ENCODE data around the gene OGFOD1.

The OGFOD1 gene

DNA sequence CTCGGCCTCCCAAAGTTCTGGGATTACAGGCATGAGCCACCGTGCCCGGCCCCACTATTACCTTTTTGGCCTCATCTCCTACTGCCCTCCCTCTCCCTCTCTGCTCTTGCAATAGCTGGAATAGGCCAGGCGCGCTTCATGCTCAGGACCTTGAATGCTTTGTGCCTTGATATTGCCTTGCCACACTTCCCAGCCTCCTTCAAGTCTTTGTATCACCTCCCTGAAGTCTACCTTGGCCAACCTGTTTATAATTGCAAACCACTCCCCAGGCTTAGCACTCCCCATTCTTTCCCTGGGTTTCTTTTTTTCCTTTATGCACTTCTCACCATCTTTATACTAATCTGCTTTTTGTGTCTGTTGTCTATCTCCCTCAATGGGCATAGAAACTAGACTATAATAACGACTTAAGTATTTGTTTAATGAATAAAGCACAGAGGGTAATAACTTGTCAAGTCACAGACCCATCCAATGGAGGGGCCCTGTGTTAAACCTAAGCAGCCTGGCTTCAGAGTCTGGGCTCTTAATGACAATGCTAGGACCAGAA is 6.6 kb downstream of the OGFOD1 start:
- Mint-ChIP-seq H3K4me3 (no peak overlapping the region), H3K27ac (no peak overlapping the region), H3K36me3 (ENCODE audit: low read depth) (peaks cover 61% of the 10 kb centered on the region), H3K4me1 (peaks cover 10% of the 10 kb centered on the region), H3K9me3 (no peaks in the 10 kb centered on the region), H3K27me3 (no peaks in the 10 kb centered on the region)
- ATAC-seq, result no peak
- DNase-seq, result no peak

DNA sequence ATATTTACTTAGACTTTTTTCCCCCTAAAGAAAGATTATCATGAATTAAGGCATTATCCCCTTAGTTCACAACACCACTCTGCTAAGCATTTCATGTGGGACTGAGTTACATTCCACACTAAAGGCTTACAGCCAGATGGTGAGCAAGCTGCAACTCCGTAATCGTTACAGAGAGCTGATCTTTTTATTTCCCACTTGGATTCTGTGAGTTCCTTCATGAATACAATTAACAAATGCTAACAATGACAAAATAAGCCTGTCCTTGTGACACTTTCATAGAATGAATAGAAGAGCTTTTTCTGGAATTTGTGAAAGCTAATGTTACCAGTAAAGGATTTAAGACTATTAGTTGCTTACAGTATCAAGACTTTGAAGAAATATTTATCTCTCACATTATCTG is 8.7 kb downstream of the OGFOD1 start:
- no peaks in the 10 kb centered on the region for H3K9me3 Mint-ChIP-seq

DNA sequence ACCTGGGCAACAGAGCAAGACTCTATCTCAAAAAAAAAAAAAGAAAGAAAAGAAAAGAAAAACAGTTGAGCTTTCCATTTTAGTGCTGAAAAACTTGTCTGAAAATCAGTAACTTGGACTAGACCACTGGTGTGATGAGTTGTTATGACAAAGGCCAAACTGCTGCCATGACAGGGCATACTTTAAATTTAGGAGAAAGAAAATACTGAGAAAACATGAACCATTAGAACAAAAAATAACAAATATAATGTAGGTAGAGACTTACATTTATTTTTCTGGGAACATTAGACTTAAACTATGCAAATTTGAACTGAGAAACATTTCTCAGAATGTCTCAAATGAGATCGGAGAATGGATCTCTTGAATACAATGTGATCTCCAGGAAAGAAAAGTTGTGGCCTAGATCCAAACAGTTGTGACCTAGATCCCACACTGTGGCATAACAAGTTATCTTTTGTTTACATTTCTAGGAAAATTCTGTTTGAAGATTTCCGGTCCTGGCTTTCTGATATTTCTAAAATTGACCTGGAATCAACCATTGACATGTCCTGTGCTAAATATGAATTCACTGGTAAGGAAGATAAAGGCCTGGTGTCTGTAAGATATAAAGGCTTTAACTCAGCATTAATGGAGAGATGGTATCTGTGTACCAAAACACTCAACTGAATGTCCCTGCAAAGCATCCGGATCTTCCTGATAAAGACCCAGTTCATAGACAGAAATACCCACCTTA is 10.9 kb downstream of the OGFOD1 start:
- Mint-ChIP-seq H3K9me3 (no peaks in the 10 kb centered on the region), H3K4me3 (no peak overlapping the region), H3K36me3 (ENCODE audit: low read depth) (peaks cover 61% of the 10 kb centered on the region), H3K27me3 (no peaks in the 10 kb centered on the region), H3K27ac (no peak overlapping the region), H3K4me1 (no peaks in the 10 kb centered on the region)
- DNase-seq, result no peak
- ATAC-seq, result no peak

More for the DNA sequence above, 8.7 kb downstream of the OGFOD1 start:
- ATAC-seq (no peak), DNase-seq (no peak)
- Mint-ChIP-seq H3K4me1 (peaks cover 4% of the 10 kb centered on the region), H3K27me3 (no peaks in the 10 kb centered on the region), H3K36me3 (ENCODE audit: low read depth) (peaks cover 64% of the 10 kb centered on the region), H3K27ac (no peak overlapping the region), H3K4me3 (no peak overlapping the region)

DNA sequence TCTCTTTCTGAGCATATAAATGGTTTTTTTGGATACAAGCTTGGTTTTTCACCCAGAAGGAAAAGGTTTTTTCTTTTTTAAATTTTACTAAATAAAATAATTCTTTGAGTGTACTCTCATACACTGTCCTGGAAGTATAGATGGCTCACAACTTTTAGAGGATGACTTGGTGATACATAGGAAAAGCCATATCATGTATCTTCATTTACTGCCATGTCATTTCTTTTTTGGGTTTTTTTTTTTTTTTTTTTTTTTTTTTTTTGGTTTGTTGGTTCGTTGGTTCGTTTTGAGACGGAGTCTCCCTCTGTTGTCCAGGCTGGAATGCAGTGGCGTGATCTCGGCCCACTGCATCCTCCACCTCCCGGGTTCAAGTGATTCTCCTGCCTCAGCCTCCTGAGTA is 11.8 kb downstream of the OGFOD1 start:
- Mint-ChIP-seq H3K27ac (no peak overlapping the region), H3K27me3 (no peaks in the 10 kb centered on the region), H3K4me3 (no peak overlapping the region), H3K36me3 (ENCODE audit: low read depth) (peaks cover 64% of the 10 kb centered on the region), H3K4me1 (no peaks in the 10 kb centered on the region), H3K9me3 (no peaks in the 10 kb centered on the region)
- DNase-seq, result no peak
- no peak for ATAC-seq

DNA sequence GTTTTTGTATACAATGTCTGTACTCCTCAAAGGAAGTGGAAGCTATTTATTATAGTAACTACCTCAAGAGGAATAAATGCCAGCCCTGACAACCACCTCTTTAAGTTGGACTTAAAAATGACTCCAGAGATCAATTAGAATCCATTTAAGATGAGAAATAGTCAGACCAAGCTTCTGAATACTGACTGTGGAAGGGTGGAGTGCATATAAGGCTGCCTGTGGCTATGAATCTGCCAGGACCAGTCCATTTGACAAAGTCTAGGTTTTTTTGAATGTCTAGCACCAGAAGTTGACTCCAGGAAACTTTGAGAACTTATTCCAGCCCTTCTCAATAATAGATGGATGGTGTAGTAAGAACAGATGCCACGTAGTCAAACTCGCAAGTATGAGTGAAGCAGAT is 15.0 kb downstream of the OGFOD1 start:
- Mint-ChIP-seq H3K27me3 (no peaks in the 10 kb centered on the region), H3K4me3 (no peak overlapping the region), H3K9me3 (no peaks in the 10 kb centered on the region), H3K27ac (no peak overlapping the region), H3K36me3 (ENCODE audit: low read depth) (peaks cover 73% of the 10 kb centered on the region), H3K4me1 (no peaks in the 10 kb centered on the region)
- ATAC-seq, result no peak
- no peak for DNase-seq

DNA sequence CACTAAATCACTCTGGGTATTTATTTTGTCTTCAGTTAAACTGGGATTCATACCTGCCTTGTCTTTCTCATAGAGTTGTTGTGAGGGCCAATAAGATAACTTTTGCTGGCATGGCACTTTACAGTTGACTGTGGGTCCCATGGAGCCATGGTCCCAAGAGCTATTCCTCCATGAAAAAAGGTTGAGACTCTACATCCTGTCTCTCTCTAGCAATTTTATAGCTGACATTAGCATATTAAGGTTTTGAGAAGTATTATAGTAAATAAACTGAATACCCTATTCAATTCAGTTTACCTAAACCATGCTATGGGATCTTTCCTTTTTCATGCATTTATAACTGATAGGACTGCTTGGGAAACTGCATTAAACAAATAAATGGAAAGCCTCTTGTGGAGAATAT is 17.4 kb downstream of the OGFOD1 start:
- Mint-ChIP-seq H3K27me3 (no peaks in the 10 kb centered on the region), H3K27ac (no peak overlapping the region), H3K36me3 (ENCODE audit: low read depth) (peaks cover 69% of the 10 kb centered on the region), H3K4me1 (no peaks in the 10 kb centered on the region), H3K9me3 (no peaks in the 10 kb centered on the region), H3K4me3 (no peak overlapping the region)
- no peak for DNase-seq
- ATAC-seq, result no peak

DNA sequence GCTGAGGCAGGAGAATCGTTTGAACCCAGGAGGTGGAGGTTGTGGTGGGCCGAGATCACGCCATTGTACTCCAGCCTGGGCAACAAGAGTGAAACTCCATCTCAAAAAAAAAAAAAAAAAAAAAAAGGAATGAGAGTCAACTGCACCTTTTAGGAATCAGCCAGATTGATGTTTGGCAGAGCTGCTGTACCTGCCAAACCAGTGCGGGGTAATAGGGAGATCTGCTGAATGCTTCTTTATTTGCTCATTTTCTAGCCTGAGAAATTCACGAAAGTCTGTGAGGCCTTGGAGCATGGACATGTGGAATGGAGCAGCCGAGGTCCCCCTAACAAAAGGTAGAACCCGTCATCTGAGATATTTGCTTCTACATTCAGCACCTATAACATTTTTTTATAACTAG is 18.4 kb downstream of the OGFOD1 start:
- H3K27me3 Mint-ChIP-seq, result no peaks in the 10 kb centered on the region
- H3K9me3 Mint-ChIP-seq, result no peaks in the 10 kb centered on the region
- DNase-seq (no peak), ATAC-seq (no peak)
- H3K4me3 Mint-ChIP-seq, result no peak overlapping the region
- H3K27ac Mint-ChIP-seq, result no peak overlapping the region
- H3K36me3 Mint-ChIP-seq (ENCODE audit: low read depth), result peaks cover 62% of the 10 kb centered on the region
- H3K4me1 Mint-ChIP-seq, result no peaks in the 10 kb centered on the region

DNA sequence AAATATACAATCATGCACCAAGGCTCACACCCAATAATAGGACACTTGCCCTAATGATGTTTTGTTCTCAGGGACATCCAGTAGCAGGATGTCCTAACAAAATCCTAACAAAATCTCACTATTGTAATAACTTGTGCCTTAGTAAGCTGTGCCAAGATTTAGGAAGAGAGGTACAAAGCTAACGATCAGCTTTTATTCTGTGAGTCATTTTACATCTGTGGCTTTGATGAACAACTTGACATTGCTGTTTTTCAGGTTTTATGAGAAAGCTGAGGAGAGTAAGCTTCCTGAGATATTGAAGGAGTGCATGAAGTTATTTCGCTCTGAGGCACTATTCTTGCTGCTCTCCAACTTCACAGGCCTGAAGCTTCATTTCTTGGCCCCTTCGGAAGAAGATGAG is 18.9 kb downstream of the OGFOD1 start:
- Mint-ChIP-seq H3K9me3 (no peaks in the 10 kb centered on the region), H3K4me1 (no peaks in the 10 kb centered on the region), H3K4me3 (no peak overlapping the region), H3K36me3 (ENCODE audit: low read depth) (peaks cover 66% of the 10 kb centered on the region), H3K27ac (no peak overlapping the region), H3K27me3 (no peaks in the 10 kb centered on the region)
- ATAC-seq (no peak), DNase-seq (no peak)

DNA sequence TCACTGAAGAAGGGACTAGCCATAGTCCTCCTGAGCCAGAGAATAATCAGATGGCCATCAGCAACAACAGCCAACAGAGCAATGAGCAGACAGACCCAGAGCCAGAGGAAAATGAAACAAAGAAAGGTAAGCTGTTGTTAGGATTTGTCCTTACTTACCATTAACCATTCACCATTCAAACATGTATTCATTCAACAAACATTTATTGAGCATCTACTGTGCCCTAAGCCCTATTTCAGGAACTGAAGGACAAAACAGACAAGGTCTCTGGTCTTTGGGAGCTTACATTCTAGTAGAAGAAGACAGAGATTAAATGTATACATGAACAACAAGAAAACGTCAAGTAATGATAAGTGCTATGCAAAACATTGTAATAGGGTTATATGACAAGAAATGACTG is 19.3 kb downstream of the OGFOD1 start:
- Mint-ChIP-seq H3K27me3 (no peaks in the 10 kb centered on the region), H3K4me3 (no peak overlapping the region), H3K27ac (no peak overlapping the region), H3K9me3 (no peaks in the 10 kb centered on the region), H3K36me3 (ENCODE audit: low read depth) (peaks cover 66% of the 10 kb centered on the region), H3K4me1 (no peaks in the 10 kb centered on the region)
- no peak for ATAC-seq
- no peak for DNase-seq

DNA sequence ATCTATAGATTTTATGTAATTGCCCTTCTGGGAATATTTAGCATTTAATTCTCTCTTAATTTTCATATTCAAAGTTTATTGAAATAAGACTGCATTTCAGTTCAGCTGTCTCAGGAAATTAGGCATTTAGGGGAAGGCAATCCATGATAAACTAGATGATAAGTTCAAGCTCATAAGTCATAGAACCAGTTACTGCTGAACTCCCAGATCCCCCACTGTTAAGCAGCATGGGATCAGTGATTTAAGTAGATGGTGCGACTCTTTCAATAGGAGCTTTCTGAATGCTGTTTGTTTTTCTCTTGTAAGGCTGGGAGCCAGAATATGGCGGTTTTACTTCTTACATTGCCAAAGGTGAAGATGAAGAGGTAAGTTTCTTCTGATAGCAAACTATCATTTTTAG is 23.8 kb downstream of the OGFOD1 start:
- Mint-ChIP-seq H3K27ac (no peak overlapping the region), H3K27me3 (no peaks in the 10 kb centered on the region), H3K9me3 (no peaks in the 10 kb centered on the region), H3K4me1 (peaks cover 21% of the 10 kb centered on the region), H3K36me3 (ENCODE audit: low read depth) (peaks cover 63% of the 10 kb centered on the region), H3K4me3 (no peak overlapping the region)
- DNase-seq (no peak), ATAC-seq (no peak)

DNA sequence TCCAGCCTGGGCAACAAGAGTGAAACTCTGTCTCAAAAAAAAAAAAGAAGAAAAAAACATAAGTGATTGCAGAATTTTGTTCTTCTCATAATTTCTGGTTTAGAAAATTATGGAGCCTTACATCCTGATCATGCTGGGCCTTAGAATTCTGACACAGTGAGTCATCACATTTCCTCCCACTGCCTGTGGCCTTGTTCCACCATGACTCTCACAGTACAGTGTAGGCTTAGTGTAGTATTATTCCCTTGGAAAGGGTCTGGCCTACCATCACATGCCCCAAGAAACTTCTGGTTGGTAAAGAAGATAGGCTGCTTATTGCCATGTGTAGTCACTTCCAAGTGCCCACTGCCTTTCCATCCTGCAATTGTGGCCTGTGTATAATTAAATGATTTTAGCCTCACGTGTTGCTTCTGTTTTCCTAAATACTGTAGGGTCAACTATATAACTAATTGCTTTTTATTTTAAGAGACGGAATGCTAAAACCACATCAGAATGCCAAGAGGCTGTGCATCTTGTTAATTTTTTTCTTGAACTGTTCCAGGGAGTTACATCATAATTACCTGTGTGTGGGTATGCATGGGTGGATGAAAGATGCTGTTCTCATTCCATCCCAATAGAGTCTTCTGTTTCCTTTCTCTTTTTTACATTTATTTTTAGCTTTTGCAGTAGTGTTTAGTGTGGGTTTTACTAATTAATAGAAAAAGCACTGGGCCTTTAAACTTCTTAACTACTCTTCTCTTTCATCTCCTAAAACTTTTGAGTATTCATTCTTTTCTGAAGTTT is 25.9 kb downstream of the OGFOD1 start:
- DNase-seq (no peak), ATAC-seq (peak; percentile 88)
- peaks cover 44% of the 10 kb centered on the region for H3K36me3 Mint-ChIP-seq (ENCODE audit: low read depth)
- H3K27ac Mint-ChIP-seq, result peak overlapping the region; percentile 74
- H3K4me1 Mint-ChIP-seq, result peaks cover 23% of the 10 kb centered on the region
- no peaks in the 10 kb centered on the region for H3K27me3 Mint-ChIP-seq
- no peaks in the 10 kb centered on the region for H3K9me3 Mint-ChIP-seq
- no peak overlapping the region for H3K4me3 Mint-ChIP-seq

DNA sequence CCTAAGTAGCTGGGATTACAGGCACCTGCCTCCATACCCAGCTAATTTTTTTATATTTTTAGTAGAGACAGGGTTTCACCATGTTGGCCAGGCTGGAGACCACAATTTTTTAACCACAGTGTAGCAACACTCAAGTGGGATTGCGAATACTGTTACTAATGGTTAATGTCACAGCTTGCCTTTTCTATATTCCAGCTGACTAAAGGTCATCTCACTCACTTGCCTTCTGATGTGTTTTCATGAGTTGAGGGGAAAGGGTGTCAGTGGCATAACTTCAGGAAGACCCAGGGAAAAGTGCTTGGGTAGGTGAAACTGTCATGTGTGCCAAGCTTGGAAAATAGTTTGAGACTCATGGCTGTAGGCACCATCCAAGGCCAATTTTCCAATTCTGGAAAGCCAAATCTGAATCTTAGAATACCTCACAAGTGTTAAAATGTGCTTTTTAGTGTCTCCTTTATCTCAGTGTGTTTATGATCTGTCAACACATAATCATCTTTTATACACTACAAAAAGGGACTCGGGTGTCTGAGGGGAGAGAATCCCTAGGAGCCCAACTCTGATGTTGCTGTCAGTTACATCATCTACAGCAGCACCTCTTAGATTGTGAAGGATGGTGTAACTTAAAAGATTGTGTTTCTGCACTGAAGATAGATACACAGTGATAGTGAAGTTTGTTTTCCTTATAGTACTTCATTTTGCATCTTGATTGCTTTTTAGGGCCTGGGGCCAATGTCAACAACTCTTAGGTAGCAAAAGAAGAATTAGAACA is 27.1 kb downstream of the OGFOD1 start:
- Mint-ChIP-seq H3K9me3 (no peaks in the 10 kb centered on the region), H3K4me3 (no peak overlapping the region), H3K36me3 (ENCODE audit: low read depth) (peaks cover 41% of the 10 kb centered on the region), H3K27me3 (no peaks in the 10 kb centered on the region), H3K27ac (peak overlapping the region; percentile 60), H3K4me1 (peaks cover 23% of the 10 kb centered on the region)
- no peak for DNase-seq
- peak; percentile 60 for ATAC-seq

DNA sequence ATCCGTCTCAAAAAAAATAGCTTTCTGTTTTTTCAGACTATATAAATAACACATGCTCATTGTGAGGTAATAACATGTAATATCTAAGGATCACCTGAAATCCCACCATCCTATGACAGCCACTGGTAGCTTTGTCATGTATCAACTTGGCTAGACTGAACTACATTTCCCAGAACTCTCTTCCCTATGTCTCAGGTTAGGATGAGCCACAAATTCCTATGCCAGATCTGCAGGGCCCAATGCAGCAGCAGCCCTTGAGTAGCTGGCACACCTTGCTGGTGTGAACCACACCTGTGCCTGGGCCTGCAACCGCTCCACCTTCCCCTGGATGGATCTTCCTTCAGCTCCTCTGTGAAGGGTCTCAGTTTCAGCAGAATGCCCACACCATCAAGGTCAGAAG is 28.1 kb downstream of the OGFOD1 start:
- Mint-ChIP-seq H3K27me3 (no peaks in the 10 kb centered on the region), H3K27ac (peak overlapping the region; percentile 33), H3K4me3 (no peak overlapping the region), H3K9me3 (no peaks in the 10 kb centered on the region), H3K36me3 (ENCODE audit: low read depth) (peaks cover 42% of the 10 kb centered on the region), H3K4me1 (peaks cover 23% of the 10 kb centered on the region)
- DNase-seq (no peak), ATAC-seq (no peak)

DNA sequence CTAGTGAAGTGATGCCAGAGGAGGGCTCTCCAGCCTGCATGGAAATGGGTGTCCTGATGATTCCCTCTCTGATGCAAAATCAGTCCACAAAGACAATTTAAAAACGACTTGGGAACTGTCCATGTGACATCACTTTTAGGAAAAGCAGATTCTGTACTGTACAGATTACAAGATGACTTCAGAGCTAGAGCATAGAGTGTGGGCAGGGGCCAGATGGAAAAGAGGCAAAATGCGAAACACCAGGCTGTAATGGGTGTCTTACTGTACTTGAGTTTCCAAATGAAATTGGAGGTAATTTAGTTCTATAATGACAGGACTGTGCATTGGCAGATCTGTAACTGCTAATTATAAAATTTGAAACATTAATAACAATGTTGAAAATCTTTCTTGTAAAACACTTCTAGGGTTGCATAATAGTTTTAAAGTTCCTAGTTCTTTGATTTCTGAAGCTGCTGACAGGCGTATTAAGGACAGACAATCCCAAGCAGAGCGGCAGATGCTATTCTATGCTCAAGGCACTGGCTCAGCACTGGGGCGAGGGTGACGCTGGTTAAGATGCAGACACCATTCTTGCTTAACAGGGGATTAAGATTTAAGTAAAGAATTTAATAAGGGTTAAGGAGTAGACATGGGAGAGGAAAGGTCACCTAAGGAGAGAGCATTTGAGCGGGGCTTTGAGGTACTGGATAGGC is 29.6 kb downstream of the OGFOD1 start:
- peaks cover 37% of the 10 kb centered on the region for H3K36me3 Mint-ChIP-seq (ENCODE audit: low read depth)
- no peaks in the 10 kb centered on the region for H3K27me3 Mint-ChIP-seq
- no peaks in the 10 kb centered on the region for H3K9me3 Mint-ChIP-seq
- no peak overlapping the region for H3K27ac Mint-ChIP-seq
- no peak overlapping the region for H3K4me3 Mint-ChIP-seq
- DNase-seq (no peak), ATAC-seq (no peak)
- peaks cover 23% of the 10 kb centered on the region for H3K4me1 Mint-ChIP-seq

All from activated naive CD8-positive, alpha-beta T cell treated with anti-CD3 and anti-CD28 coated beads, Interleukin-2, amount 50 U/mL, for 24 hours (primary cell).